GM21515 (cell line): ENCODE data around the gene GPR32.
"Not testable (repeated sequence)": the region's sequence is repeated elsewhere in the genome, so short reads cannot be mapped to it uniquely, and the experiment has no call there.

Source experiments
- ATAC-seq: cut with Tn5 transposase; IDR thresholded peaks from one replicate; pipeline ENCODE4 v1.9.1; 2021; ENCODE audit not compliant: unreplicated experiment

Gene GPR32

DNA sequence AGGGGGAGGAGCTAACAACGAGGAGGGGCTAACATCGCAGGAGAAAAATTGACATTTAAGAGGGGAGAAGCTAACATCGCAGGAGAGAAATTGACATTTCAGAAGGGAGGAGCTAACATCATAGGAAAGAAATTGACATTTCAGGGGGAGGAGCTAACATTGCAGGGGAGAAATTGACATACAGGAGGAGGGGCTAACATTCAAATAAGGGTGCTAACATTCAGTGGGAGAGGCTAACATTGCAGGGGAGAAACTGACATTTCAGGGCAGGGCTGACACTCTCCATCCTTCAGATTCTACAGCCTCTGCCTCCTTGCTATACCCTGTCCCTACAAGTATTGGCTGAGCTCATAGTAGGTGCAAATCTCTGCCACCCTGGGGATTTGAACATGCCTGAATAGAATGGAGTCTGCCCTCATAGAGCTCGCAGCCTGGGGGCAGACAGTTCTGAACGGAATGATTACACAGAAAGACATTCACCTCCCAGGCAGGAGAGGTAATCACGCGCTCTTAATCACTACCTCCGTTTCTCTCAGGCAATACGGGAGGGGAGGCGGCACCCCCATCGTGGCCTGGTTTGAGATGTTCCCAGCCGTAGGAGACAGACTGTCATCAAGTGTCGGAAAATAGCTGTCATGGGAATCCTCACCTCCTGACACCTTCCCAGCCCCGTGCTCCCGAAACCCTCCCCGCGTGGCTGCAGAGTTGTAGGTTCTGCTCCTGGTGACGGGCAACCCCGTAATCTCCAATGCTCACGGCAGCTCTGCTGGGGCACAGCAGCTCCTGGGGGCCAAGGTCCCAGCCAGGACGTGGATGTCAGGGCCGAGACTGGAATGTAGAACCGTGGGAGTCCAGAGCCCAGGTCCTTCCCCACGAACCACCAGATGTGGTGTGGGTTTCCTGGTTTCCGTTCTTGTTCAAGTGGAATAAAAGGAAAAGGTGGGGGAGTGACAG lies 9.5 kb downstream of the GPR32 start:
- no peak for ATAC-seq

DNA sequence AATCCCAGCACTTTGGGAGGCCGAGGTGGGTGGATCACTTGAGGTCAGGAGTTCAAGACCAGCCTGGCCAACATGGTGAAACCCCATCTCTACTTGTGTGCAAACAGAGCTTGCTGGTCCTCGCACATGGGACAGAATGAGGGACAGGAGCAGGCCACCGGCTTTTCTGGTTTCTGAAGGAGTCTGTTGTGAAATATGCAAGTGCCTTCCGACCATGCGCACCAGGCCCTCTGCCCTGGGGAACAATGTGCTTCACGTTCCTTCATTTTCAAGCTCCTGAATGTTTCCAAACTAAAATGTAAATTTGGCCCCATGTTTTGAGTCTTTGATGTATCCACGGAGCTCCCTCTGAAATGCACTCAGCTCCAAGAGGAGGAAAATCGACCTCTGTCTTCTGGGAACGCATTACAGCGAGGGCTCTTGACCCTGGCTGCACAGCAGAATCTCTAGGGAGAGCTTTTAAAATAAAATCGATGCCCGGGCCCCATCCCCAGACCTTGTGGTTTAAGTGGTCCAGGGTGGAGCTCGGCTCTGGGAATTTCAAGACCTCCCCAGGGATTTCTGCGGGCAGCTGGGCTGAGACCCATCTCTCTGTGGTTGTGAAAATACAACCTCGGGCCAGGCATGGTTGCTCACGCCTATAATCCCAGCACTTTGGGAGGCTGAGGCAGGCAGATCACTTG lies 10.6 kb downstream of the GPR32 start:
- no peak for ATAC-seq

DNA sequence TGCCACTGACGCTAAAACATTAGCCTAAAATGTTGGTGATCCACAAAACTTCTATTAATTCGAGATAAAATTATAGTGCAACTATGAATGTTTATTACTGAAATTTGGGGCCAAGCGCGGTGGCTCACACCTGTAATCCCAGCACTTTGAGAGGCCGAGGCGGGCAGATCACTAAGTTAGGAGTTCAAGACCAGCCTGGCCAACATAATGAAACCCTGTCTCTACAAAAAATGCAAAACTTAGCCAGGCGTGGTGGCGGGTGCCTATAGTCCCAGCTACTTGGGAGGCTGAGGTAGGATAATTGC lies 13.5 kb downstream of the GPR32 start:
- not testable (repeated sequence) for ATAC-seq

DNA sequence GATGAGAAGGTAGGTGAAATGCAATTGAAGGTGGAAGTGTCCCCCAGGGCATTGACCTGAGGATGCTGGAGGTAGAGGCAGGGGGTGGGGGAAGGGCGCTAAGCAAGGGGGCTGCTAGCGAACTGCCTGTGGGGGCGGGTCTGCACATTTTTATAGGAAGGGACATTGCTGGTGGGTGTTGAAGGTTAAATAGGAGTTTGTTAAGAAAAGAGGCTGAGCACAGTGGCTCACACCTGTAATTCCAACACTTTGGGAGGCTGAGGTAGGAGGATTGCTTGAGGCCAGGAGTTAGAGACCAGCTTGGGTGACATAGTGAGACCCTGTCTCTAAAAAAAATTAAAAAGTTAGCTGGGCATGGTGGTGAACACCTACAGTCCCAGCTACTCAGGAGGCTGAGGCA lies 14.4 kb downstream of the GPR32 start:
- ATAC-seq, result no peak

DNA sequence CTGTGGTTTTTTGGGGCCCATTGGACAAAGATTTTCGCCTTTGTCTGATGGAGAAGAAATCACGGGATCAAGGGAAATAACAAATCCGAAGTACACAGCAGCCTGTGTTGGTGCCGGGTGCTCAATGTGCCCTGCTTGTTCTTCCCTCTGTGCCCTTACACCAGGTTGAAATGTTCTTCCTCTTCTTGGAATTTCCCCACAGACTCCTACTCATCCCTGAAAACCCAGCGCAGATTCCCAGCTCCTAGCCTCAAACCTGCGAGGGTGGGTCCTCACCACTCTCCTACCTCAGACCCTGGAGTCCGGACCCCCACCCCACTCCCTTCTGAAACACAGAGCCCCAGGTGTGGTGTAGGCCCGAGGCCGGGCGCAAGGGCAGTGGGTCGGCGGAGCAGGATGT lies 15.1 kb downstream of the GPR32 start:
- no peak for ATAC-seq

DNA sequence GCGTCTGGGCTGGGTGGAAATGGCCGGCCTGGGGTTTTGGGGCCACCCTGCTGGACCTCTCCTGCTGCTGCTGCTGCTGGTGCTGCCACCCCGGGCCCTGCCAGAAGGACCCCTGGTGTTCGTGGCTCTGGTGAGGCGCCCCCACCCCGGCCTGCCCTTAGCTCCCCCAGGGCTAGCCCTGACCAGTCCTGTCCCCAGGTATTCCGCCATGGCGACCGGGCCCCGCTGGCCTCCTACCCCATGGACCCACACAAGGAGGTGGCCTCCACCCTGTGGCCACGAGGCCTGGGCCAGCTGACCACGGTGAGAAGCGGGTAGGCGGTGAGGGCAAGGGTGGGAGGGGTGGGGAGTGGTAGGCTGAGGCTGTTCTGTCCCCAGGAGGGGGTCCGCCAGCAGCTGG lies 20.1 kb downstream of the GPR32 start, which contains the start of gene ACP4:
ACP4 (plus strand) TSS at position 20 of the 400 bp plus-strand sequence; CDS start at position 20, 0 bp downstream.
- no peak for ATAC-seq

DNA sequence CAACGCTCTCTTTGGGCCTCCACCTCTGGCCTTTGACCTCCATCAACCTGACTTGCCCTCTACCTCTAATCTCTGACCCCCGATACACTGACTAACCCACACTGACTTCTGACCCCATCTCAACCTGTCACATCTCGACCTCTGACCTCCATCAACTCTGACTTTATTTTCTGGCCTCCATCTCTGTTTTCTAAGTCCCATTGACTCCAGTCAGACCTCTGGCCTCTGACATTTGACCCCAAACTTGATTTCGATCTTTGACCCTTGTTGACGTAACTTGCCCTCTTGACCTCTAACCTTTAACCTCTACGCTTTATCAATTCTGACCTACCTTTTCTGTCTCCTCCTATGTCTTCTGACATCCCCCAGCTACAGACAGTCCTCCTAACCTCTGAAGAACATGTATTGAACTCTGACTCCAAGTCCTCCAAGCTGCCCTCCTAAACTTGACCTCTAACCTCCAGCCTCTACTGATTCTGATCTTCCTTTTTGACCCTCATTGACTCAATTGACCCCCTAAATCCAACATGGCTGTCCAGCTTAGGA lies 20.7 kb downstream of the GPR32 start:
- ATAC-seq, result no peak

DNA sequence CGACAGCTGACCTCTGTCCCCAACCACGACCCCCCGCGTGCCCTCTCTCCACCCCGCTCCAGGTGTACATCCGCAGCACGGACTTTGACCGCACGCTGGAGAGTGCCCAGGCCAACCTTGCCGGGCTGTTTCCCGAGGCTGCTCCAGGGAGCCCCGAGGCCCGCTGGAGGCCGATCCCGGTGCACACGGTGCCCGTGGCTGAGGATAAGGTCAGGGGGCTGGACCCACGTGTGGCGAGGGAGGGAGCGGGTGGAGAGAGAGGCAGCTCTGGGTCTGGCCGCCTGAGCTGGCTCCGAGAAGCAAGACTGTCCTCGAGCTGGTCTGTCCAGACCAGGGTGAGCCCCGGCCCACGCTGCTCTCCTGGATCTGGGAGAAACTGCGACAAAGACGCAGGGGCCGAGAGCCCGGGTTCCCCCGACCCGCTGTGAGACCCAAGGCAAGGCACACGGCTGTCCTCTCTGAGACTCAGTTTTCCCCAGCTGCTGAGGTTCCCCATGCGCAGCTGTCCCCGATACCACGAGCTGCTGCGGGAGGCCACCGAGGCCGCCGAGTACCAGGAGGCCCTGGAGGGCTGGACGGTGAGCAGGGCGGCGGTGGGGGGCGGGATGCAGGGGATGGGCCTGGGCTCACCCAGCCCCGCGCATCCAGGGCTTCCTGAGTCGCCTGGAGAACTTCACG lies 21.5 kb downstream of the GPR32 start:
- ATAC-seq, result no peak

DNA sequence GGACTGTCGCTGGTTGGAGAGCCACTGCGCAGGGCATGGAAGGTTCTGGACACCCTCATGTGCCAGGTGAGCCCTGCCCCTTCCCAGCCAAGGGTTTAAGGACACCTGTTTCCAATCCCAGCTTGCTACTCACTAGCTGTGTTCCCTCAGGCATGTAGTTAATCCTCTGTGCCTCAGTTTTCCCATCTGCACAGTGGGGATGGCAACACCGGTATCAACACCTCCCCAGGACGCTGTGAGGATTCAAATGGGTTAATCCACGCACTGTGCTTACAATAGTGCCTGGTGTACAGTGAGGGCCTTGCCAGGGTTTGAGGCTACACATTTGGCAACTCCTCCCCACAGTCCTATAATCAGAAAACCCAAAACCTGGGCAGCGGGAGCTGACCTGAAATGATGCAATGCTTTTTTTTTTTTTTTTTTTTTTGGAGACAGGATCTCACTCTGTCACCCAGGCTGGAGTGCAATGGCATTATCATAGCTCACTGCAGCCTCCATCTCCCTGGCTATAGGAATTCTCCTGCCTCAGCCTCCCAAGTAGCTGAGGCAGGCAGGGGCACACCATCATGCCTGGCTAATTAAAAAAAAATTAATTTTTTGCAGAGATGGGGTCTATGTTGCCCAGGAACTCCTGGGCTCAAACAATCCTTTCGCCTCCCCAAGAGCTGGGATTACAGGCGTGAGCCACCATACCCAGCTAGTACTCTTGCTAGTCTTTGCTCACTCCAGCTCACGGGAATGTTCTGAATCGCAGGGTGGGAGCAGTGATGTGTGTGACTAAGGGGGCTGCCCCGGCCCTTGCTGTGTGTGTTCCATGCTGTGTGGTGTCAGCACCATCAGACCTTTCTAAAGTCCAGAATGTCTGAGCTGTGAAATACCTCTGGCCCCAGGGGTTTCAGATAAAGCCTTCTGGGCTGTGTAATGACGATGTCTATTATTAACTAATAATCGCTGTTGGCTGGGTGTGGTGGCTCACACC lies 22.3 kb downstream of the GPR32 start:
- no peak for ATAC-seq

DNA sequence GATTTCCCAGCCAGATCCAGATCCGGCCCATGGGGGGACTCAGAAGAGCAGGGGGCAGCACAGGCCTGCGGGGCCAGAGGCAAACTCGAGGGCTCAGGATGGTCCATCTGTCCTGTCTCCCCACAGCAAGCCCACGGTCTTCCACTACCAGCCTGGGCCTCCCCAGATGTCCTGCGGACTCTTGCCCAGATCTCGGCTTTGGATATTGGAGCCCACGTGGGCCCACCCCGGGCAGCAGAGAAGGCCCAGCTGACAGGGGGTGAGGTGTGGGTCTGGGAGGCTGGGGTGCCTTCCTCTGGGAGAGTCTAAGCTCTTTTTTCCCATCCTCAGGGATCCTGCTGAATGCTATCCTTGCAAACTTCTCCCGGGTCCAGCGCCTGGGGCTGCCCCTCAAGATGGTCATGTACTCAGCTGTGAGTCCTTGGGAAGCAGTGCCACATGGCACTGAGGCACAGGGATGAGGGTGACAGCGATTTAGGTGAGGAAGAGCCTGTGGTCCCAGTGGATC lies 23.3 kb downstream of the GPR32 start:
- ATAC-seq, result no peak

DNA sequence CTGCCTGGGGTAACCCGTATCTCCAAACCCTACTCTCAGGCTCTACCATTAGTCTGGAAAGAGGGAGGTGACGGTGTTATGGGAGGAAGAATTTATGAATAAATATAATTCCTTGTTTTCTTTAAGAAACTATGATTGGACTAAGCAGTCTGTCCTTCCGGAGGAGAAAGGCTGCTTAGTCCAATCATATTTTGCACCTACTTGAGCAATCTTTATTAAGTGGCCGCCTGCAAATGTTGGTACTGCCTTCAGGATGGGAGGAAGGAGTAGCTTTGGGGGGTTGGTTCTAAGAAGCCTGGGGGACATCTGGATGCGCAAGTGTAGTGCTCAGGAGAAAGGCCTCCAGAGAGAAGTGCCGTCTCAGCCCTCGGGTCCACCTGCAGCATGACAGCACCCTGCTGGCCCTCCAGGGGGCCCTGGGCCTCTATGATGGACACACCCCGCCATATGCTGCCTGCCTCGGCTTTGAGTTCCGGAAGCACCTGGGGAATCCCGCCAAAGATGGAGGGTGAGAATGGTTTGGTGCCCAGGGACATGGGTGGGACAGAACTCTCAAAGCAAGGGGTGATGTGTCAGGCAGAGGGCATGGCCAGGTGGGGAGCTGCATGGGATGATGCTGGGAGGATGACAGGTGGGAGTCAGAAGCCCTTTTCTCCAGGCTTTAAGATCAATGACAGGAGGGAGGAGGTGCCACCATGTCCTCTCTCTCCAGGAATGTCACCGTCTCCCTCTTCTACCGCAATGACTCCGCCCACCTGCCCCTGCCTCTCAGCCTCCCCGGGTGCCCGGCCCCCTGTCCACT lies 24.0 kb downstream of the GPR32 start:
- ATAC-seq, result no peak

DNA sequence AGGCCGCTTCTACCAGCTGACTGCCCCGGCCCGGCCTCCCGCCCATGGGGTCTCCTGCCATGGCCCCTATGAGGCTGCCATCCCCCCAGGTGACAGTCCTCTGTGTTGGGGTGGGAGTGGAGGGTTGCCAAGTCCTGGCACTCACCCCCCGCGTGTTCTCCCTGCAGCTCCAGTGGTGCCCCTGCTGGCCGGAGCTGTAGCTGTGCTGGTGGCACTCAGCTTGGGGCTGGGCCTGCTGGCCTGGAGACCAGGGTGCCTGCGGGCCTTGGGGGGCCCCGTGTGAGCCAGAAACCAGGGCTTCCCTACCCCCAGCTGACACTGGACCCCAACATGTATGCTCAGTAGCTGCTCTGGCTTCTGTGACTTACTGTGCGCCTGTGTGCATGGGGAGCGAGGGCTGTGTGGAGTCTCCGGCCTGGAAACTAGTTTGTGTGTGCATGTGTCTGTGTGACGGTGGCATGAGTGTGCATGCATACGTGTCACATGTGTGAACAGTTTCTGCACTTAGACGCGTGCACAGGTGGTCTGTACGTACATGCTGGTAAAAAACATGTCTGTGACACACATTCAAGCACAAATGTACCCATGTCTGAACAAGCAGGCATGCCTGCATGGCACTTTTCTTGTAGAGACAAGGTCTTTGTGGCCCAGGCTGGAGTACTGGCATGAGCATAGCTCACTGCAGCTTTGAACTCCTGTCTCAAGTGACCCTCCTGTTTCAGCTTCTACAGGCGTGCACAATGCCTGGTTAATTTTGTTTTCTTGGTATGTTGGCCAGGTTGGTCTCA lies 24.8 kb downstream of the GPR32 start:
- ATAC-seq, result no peak

DNA sequence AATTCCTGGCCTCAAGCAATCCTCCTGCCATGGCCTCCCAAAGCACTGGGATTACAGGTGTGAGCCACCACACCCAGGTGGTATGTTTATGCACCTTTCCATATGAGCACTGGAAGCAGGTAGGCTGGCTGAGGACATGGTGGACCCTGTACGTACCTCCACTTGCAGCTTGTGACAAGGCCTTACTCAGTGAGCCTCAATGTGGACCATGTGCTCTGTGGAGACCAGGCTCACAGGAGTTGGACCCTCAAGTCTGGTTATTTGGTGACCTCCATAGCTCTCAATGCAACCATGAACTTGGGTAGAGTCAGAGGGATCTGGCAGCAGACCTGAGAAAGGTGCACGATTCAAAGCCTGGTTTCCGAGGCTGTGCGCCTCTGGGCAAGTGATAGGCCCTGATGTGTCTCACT lies 25.4 kb downstream of the GPR32 start:
- no peak for ATAC-seq

DNA sequence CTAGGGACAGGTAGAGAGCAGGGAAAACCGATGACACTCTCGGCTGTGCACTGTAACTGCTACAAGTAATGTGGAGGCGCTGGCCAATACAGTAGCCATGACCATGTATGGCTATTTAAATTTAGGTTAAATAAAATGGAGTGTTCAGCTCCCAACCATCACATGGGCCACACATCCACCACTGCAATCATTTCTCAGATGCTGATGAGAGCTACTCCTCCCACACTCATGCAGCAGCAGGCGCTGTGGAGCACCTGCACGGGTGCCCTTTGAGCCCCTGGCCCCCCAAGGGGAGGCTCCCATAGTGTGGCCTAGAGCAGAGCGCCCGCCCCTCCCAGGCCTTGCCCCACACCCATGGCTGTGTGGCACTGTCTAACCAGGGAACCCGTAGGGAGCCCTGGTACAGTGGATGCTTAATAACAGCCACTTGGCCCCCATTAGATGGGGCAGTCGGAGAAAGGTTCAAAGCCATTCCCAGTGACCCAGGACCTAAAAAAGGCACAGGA lies 25.9 kb downstream of the GPR32 start:
- ATAC-seq, result no peak

DNA sequence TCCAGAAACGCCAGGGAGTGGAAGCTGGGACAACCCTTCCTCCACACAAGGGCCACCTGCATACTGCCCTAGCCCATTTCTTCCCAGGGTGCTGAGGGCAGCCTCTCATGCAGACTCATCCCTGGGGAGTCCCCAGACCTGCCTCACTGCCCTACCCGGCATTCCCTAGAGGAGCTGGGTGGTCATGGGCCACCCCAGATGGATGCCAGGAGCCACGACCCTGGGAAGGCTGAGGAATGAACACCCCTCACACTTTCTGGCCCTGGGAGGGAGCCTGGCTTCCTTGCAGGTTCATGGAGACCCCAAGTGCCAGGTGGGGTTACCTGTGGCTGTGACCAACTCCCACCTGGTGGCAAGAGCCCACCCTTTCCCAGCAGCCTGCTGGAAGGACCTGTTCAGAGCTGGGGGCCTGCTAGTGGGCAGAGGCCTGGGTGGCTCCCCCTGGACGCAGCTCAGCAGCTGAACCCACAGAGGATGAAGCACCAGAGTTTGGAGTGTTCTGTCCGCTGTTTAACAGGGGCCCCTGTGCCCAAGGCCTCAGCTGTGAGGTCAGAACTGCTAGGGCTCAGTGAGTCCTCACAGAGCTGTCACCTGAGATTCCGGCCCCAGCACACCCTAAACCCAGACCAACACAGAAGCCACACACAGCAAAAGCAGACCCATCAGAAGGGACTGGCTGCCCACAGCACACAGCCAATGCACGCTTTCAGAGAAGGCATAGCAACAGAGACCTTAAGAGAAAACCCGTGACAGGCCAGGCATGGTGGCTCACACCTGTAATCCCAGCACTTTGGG lies 26.6 kb downstream of the GPR32 start:
- no peak for ATAC-seq

DNA sequence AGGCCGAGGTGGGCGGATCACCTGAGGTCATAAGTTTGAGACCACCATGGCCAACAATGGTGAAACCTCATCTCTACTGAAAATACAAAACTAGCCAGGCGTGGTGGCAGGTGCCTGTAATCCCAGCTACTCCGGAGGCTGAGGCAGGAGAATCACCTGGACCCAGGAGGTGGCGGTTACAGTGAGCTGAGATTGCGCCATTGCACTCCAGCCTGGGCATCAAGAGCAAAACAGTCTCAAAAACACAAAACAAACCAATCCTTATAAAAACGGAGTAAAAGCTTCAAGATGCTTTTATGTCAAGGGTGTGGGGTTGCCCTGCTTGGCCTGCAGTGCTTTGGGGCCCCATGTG lies 27.1 kb downstream of the GPR32 start:
- no peak for ATAC-seq

DNA sequence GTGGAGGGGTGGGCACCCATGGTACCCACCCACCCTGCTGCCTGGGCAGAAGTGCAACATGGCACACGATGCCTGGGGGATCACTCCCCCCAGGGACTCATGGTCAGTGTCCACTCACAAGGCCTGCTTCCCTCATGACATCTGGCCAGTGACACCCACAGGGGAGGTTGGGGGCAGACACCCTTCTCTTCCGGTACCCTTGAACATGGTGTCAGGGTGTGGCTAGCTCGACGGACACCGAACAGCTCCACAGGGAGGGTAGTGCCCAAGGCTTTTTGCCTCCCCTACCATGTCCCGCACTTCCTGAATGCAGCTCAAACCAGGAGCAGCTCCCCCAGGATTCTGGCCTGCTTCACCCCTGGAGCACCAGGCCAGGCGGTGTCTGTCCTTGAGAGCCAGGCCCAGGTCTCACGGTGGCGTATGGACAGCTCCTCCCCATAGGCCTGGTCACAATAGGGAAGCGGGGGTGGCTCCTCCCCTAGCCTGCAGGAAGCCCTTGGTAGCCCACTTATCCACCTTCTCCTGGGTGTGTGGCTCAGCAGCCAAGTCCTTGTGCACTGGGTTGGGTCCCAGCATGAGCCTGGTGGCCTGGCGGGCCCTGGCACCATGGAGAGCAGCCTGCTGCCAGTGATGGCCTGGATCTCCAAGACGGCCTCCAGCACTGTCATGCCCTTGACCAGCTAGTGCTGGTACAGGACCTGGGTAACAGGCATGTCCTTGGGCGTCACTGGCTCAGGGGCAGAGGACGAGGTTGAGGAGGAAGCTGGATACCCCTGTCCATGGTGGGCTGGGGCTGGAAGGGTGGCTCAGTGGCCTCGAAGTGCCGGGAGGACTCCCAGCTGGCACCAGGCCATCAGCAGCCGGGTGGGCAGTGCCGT lies 27.8 kb downstream of the GPR32 start:
- no peak for ATAC-seq
